Psoas muscle (tissue), 8 donors: ENCODE results near the gene DTX4. TPM values are rescaled to one million over a fixed set of nuclear protein-coding genes. Genes with fewer than 3 reads are reported as not detected.

Source experiments
- ATAC-seq, 4 donors: fragments of 200-7000 bp; cut with Tn5 transposase; one replicate each; pipeline ENCODE4 v1.9.1; 2020; ENCODE audit warnings: moderate library complexity in 3 of 4, mild to moderate bottlenecking in 2 of 4
- DNase-seq, 2 donors: peaks; one replicate each; pipeline ENCODE4 v3.0.0-alpha.2; 2020
- H3K27ac ChIP-seq: fragments of 200-600 bp; one replicate; pipeline ENCODE4 v1.8.0; 2022
- H3K27me3 ChIP-seq, 3 donors: fragments of 200-600 bp in 1 of 3; one replicate each; pipeline versions ENCODE4 v1.6.1 to v1.8.0; 2013 to 2022; ENCODE audit warnings: low read length in 2 of 3, mild to moderate bottlenecking in 2 of 3, moderate library complexity in 1 of 3; ENCODE audit not compliant: insufficient read depth in 3 of 3
- H3K36me3 ChIP-seq, 2 donors: fragments of 200-600 bp in 1 of 2; one replicate each; pipeline versions ENCODE4 v1.6.1 to v1.8.0; 2013 to 2022; ENCODE audit warnings: low read depth in 1 of 2, mild to moderate bottlenecking in 1 of 2, moderate library complexity in 1 of 2; ENCODE audit not compliant: insufficient read depth in 1 of 2
- H3K4me1 ChIP-seq: fragments of 200-600 bp; one replicate; pipeline ENCODE4 v1.8.0; 2022
- H3K4me3 ChIP-seq: fragments of 200-600 bp; one replicate; pipeline ENCODE4 v1.8.0; 2022; ENCODE audit warnings: mild to moderate bottlenecking
- H3K9me3 ChIP-seq: fragments of 200-600 bp; one replicate; pipeline ENCODE4 v1.8.0; 2022
- WGBS, 3 donors: extraction: QIAGEN DNeasy Blood & Tissue Kit; methylation state at CpG; one replicate each; pipeline versions ENCODE4 v1.1.6 to v1.1.7; 2013; 5-methylcytosine and 5-hydroxymethylcytosine counted together
- intact Hi-C, 2 donors: fragments of 100-400 bp; cut with DNase I; formaldehyde crosslinking; loops; one replicate each; pipeline versions ENCODE4 v1.11.0 to v1.14.2; 2022
- polyA plus RNA-seq, 3 donors: library from polyadenylated mRNA; stranded (reverse); fragments of 200-250 nt; gene quantifications; one replicate each; pipeline ENCODE4 v1.2.3, GENCODE V29; 2013
- total RNA-seq, 4 donors: library from RNA; stranded (reverse); fragmentation: NEBNext Ultra II Directional in 2 of 4; extraction: Animal tissue kit (Norgen Biotek cat#: 25700) in 2 of 4; gene quantifications; one replicate each; pipeline versions ENCODE4 v1.2.1 to v1.2.4, GENCODE V29; 2021 to 2023
- TF ChIP-seq, protein P1 (sequence below): fragments of 200-600 bp; IDR thresholded peaks from one replicate; pipeline ENCODE4 v1.8.0; 2022; ENCODE audit warnings: antibody characterized with exemption
- donor health status: healthy with polysubstance abuse.
- donor health status: DM: no; HTN: no; CAD: no; lungs with moderate emphysema.
- donor health status: Bipolar disorder and iron deficiency.
- donor health status: healthy.
- donor health status: DM: yes; HTN: yes; CAD: no.
- donor health status: DM: no; HTN: no; CAD: no.
- donor health status: DM: no; HTN: no; CAD: no.
- donor health status: DM: yes; HTN: yes; CAD: no.

Gene DTX4
- total and polyA plus RNA-seq, 7 donors, result 0.46 to 2.7 (median 1.2) TPM

DNA sequence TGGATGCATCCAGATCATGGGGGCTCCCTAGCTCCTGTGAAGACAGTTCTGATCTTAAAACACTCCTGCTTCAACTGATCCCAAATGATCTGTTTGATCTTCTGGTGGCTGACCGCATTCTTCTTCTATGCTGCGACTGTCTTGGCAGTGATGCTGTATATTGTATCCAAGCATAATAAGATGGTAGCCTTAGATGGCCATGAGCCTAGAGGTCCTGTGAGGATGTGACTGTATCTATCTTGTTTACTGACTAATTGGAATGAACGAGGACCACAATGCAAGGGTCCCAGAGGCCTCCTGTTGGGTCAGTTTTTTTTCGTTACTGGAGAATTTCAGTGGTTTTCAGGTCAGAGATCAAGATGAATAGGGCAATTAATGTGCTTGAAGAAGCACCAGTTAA is 47.9 kb downstream of the DTX4 start:
- DNase-seq, result no peak
- intact Hi-C loops, result no loop called here
- 62 to 73% (median 70%) methylated on average over 4 of the region's 4 CpGs for WGBS, 3 donors
- no peak for ATAC-seq
- Histone ChIP-seq H3K36me3 (no peaks in the 10 kb centered on the region), H3K4me1 (no peaks in the 10 kb centered on the region), H3K9me3 (no peaks in the 10 kb centered on the region), H3K4me3 (no peak overlapping the region), H3K27me3 (no peaks in the 10 kb centered on the region), H3K27ac (no peak overlapping the region)
- TF ChIP-seq, protein P1, sequence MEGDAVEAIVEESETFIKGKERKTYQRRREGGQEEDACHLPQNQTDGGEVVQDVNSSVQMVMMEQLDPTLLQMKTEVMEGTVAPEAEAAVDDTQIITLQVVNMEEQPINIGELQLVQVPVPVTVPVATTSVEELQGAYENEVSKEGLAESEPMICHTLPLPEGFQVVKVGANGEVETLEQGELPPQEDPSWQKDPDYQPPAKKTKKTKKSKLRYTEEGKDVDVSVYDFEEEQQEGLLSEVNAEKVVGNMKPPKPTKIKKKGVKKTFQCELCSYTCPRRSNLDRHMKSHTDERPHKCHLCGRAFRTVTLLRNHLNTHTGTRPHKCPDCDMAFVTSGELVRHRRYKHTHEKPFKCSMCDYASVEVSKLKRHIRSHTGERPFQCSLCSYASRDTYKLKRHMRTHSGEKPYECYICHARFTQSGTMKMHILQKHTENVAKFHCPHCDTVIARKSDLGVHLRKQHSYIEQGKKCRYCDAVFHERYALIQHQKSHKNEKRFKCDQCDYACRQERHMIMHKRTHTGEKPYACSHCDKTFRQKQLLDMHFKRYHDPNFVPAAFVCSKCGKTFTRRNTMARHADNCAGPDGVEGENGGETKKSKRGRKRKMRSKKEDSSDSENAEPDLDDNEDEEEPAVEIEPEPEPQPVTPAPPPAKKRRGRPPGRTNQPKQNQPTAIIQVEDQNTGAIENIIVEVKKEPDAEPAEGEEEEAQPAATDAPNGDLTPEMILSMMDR, result no peak

DNA sequence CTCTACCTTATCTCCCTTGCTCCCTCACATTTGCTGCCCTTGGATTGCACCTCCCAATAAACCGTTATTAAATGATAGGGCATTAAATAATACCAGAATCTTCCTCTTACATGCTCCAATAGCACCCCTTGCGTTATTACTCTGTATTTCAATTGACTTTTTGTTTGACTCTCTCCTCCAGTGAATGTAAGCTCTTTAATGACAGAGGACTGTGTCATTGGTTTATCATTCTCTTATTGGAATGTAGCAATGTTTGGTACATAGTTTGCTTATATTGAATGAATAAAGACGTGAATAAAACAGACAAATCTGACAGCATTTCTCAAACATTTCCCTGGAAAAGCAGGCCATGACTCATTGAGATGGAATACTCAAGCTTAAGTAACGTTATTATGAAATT is 49.5 kb downstream of the DTX4 start:
- Histone ChIP-seq H3K27ac (no peak overlapping the region), H3K4me1 (no peaks in the 10 kb centered on the region), H3K9me3 (no peaks in the 10 kb centered on the region), H3K4me3 (no peak overlapping the region), H3K27me3 (no peaks in the 10 kb centered on the region), H3K36me3 (no peaks in the 10 kb centered on the region)
- no peak for ATAC-seq
- no peak for DNase-seq
- 54 to 73% (median 69%) methylated on average over 4 of the region's 4 CpGs for WGBS, 3 donors
- TF ChIP-seq, protein P1, result no peak
- intact Hi-C loops, result no loop called here

DNA sequence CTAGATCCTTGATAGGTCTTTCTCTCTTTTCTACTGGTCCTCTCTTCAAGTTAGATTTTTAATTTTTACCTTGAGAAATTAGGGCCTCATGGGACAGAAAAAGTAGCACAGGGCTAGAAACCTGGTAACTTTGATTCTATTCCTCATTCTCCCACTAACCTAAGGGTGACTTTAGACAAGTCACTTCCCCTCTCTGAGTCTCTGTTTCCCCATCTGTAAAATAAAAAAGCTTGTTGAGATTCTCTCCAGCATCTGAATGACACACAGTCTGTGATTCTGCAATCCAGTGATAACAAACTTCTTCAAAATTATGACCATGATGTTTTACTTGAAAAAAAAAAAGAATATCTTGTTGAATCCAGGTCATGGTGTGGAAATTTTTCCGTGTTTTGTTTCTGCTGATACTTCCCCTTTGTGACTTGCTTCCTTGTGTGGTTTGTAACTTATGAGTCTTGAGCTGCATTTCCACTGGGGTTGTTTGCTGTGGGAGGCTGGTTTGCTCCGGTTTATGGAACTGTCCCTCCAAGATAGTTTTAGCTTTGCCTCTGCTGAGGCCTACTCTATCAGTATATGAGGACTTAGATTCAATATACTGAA is 50.6 kb downstream of the DTX4 start:
- intact Hi-C loops, result no loop called here
- Histone ChIP-seq H3K4me1 (no peaks in the 10 kb centered on the region), H3K27me3 (no peaks in the 10 kb centered on the region), H3K4me3 (no peak overlapping the region), H3K27ac (peak overlapping the region; percentile 23), H3K36me3 (no peaks in the 10 kb centered on the region), H3K9me3 (no peaks in the 10 kb centered on the region)
- DNase-seq (no peak), ATAC-seq (no peak)
- TF ChIP-seq, protein P1, result no peak
- 79 to 92% (median 85%) methylated on average over 2 of the region's 2 CpGs for WGBS, 3 donors

DNA sequence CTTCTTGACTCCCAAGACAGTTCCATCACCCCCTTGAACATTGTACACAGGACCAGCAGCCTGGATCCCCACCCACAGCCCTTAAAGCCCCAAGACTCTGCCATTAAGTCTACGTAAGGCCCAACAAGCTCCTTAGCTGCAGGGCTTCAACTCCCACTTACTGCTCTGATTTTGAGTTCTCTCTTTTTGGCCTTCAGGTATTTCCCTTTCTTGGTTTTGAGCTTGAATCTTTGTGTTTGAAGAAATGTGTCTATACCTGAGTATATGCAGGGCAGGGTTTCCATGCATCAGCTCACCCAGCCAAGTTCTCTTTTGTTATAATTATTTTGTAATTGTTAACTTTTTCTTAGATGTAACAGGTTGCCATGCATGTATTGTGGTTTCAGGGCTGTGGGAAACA is 51.2 kb downstream of the DTX4 start:
- 97 to 100% (median 100%) methylated on average over 1 of the region's 1 CpG for WGBS, 3 donors

More for the DNA sequence above, 51.2 kb downstream of the DTX4 start:
- no peak for DNase-seq
- H3K27ac ChIP-seq, result peak overlapping the region; percentile 23
- no peak overlapping the region for H3K4me3 ChIP-seq
- TF ChIP-seq, protein P1, result no peak
- H3K27me3 ChIP-seq, result no peaks in the 10 kb centered on the region
- H3K9me3 ChIP-seq, result no peaks in the 10 kb centered on the region
- no peak for ATAC-seq
- intact Hi-C loops, result no loop called here
- no peaks in the 10 kb centered on the region for H3K36me3 ChIP-seq
- no peaks in the 10 kb centered on the region for H3K4me1 ChIP-seq
